Measurements from ENCODE around the gene TMEM150B. TPM values are rescaled to one million over a fixed set of nuclear protein-coding genes. Genes with fewer than 3 reads are reported as not detected.
A peak's percentile ranks its signal among the peaks of the same experiment; 100 is the strongest.

The TMEM150B gene
- total and polyA plus RNA-seq, 9 of the 15 experiments (the other 6 are each of a cell fraction or from before 2014, with no cell fraction given), result 0.47 to 1.3 (median 0.74) TPM; not detected in 2

- TF ChIP-seq ZBTB40 (IDR thresholded peaks at IDR 0.05), result 0 out of 2 replicates have a peak, but pooled peaks have one; percentile 22
- no peak for TF ChIP-seq ZBTB40 (CRISPR knock-in tag; IDR thresholded peaks at IDR 0.05)
- TF ChIP-seq SIN3A (IDR thresholded peaks at IDR 0.05; ENCODE audit: borderline replicate concordance in 2 of 2, control insufficient read depth in 1 of 2, low read depth in 2 of 2, low read length in 2 of 2), result no peak
- no peak for TF ChIP-seq RFX1 (IDR thresholded peaks at IDR 0.05)
- no peak for TF ChIP-seq MTF1 (CRISPR knock-in tag; IDR thresholded peaks at IDR 0.05; ENCODE audit: borderline replicate concordance)
- TF ChIP-seq, protein P1, sequence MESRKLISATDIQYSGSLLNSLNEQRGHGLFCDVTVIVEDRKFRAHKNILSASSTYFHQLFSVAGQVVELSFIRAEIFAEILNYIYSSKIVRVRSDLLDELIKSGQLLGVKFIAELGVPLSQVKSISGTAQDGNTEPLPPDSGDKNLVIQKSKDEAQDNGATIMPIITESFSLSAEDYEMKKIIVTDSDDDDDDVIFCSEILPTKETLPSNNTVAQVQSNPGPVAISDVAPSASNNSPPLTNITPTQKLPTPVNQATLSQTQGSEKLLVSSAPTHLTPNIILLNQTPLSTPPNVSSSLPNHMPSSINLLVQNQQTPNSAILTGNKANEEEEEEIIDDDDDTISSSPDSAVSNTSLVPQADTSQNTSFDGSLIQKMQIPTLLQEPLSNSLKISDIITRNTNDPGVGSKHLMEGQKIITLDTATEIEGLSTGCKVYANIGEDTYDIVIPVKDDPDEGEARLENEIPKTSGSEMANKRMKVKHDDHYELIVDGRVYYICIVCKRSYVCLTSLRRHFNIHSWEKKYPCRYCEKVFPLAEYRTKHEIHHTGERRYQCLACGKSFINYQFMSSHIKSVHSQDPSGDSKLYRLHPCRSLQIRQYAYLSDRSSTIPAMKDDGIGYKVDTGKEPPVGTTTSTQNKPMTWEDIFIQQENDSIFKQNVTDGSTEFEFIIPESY (CRISPR knock-in tag; IDR thresholded peaks at IDR 0.05), result no peak
- TF ChIP-seq, protein P2, sequence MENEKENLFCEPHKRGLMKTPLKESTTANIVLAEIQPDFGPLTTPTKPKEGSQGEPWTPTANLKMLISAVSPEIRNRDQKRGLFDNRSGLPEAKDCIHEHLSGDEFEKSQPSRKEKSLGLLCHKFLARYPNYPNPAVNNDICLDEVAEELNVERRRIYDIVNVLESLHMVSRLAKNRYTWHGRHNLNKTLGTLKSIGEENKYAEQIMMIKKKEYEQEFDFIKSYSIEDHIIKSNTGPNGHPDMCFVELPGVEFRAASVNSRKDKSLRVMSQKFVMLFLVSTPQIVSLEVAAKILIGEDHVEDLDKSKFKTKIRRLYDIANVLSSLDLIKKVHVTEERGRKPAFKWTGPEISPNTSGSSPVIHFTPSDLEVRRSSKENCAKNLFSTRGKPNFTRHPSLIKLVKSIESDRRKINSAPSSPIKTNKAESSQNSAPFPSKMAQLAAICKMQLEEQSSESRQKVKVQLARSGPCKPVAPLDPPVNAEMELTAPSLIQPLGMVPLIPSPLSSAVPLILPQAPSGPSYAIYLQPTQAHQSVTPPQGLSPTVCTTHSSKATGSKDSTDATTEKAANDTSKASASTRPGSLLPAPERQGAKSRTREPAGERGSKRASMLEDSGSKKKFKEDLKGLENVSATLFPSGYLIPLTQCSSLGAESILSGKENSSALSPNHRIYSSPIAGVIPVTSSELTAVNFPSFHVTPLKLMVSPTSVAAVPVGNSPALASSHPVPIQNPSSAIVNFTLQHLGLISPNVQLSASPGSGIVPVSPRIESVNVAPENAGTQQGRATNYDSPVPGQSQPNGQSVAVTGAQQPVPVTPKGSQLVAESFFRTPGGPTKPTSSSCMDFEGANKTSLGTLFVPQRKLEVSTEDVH (IDR thresholded peaks at IDR 0.05; ENCODE audit: low read depth, partially characterized antibody), result no peak
- no peak for TF ChIP-seq GTF2F1 (IDR thresholded peaks at IDR 0.05; ENCODE audit: low read depth, low read length)
- TF ChIP-seq ZNF354B (CRISPR knock-in tag; IDR thresholded peaks at IDR 0.05), result no peak
- no peak for TF ChIP-seq NR2C2 (CRISPR knock-in tag; IDR thresholded peaks at IDR 0.05)
- 0 out of 2 replicates have a peak, but pooled peaks have one; percentile 16 for TF ChIP-seq NR2C2 (tag; IDR thresholded peaks at IDR 0.05)
- no peak for TF ChIP-seq BHLHE40 (IDR thresholded peaks at IDR 0.05; ENCODE audit: low read length)
- TF ChIP-seq SIX5 (IDR thresholded peaks at IDR 0.05; ENCODE audit: borderline replicate concordance in 1 of 2, insufficient read depth in 1 of 2, low read depth in 1 of 2, low read length in 2 of 2), result no peak
Measured at GRCh38 chr19:55283548-55284377, 41.4 kb downstream of the TMEM150B start, which contains the start of gene BRSK1 (continued).

Measured in K562 (cell line).